Epithelial cell of proximal tubule (primary cell): ENCODE measurements around the gene PTDSS2. TPM values are rescaled to one million over a fixed set of nuclear protein-coding genes. Genes with fewer than 3 reads are reported as not detected.

ENCODE experiments used
- DNase-seq: peaks from one replicate; pipeline ENCODE4 v3.0.0-alpha.2; 2011; ENCODE audit warnings: low read depth
- H3K4me3 ChIP-seq: 2 replicates; pipeline ENCODE4 v1.5.1; 2011; ENCODE audit warnings: low read depth, mild to moderate bottlenecking, low read length
- total RNA-seq: library from RNA; depleted of rRNA; stranded (reverse); fragments of >200 nt; gene quantifications from 2 replicates; pipeline ENCODE4 v1.2.3, GENCODE V29; 2015
- TF ChIP-seq, protein P1 (sequence below): conservative IDR thresholded peaks from 2 replicates; pipeline ENCODE4 v1.5.1; 2012; ENCODE audit warnings: low read depth, mild to moderate bottlenecking, low read length

The PTDSS2 gene
- total RNA-seq, 1 donor from 2014 or later, result 53.4 TPM

DNA sequence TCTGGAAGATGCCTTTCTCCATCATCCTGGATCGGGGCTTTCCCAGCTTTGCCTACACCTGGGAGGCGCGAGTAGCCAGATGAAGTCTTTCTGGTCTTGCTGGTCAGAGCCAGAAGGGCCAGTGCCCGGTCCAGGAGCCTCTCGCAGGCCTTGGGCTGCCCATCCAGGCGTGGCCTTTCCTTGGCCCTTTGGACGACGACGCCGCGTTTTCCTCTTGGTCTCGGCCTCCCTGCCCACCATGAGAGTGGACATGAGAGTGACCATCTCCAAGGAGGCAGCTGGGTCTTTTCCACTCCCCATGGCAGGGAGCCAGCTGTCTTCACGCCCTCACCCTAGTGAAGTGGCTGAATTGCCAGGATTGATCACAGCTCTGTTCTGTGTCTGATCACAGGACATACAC is 3.5 kb downstream of the PTDSS2 start:
- no peak overlapping the region for H3K4me3 ChIP-seq
- TF ChIP-seq, protein P1, sequence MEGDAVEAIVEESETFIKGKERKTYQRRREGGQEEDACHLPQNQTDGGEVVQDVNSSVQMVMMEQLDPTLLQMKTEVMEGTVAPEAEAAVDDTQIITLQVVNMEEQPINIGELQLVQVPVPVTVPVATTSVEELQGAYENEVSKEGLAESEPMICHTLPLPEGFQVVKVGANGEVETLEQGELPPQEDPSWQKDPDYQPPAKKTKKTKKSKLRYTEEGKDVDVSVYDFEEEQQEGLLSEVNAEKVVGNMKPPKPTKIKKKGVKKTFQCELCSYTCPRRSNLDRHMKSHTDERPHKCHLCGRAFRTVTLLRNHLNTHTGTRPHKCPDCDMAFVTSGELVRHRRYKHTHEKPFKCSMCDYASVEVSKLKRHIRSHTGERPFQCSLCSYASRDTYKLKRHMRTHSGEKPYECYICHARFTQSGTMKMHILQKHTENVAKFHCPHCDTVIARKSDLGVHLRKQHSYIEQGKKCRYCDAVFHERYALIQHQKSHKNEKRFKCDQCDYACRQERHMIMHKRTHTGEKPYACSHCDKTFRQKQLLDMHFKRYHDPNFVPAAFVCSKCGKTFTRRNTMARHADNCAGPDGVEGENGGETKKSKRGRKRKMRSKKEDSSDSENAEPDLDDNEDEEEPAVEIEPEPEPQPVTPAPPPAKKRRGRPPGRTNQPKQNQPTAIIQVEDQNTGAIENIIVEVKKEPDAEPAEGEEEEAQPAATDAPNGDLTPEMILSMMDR, result no peak
- no peak for DNase-seq

DNA sequence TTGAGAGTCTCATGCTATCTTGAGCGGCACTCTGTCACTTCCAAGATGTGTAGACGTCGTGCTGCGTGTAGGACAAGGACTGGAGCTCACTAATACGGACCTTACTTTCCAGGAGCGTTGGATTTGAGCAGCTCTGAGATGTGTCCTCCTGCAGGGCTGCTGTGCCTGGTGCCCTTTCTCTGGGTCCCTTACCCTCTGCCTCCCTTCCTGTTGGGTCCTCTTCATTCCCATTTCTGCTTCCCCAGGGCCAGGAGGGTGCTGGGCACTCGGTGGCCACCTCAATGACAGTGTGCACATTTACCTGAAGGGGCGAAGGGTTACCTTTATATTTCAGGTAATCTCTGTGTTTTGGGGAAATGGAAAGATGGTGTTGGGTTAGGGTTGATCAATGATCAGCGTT is 4.0 kb downstream of the PTDSS2 start:
- DNase-seq, result no peak
- no peak overlapping the region for H3K4me3 ChIP-seq
- TF ChIP-seq, protein P1, result no peak

DNA sequence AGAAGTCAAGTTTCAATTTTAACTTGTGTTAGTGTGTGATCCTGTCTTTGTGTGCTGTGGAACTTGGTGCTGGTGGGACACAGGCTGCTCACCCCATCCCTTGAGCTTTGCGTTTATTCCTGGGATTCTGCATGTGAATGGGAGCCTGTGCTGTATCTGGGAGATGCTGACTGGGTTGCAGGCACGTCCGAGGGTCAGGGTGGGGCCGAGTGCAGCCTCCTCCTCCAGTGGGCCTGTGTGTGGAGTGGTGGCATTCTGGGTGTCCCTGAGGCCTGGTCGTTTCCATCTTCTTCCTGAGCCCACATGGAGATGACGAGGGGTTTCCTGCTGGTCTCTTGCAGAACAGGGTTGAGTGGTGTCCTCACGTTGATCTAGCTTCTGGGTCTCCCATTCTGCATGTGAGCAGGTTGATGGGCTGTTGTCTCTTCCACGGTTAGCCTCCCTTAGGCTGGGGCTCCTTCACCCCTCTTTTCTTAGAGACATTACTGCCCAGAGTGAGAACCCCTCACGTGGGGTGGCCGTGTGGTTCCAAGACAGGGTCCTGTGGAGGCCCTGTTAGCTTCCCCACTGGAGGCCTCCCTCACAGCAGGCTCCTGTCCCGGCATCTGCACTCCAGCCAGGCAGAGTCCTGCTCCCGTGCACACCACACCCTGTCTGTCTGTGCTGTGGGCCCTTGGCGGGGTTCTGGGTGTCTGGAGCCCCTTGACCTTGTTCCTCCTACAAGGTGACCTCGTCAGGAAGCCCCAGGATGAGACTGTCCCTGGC is 4.9 kb downstream of the PTDSS2 start:
- DNase-seq, result no peak
- TF ChIP-seq, protein P1, result no peak
- no peak overlapping the region for H3K4me3 ChIP-seq

DNA sequence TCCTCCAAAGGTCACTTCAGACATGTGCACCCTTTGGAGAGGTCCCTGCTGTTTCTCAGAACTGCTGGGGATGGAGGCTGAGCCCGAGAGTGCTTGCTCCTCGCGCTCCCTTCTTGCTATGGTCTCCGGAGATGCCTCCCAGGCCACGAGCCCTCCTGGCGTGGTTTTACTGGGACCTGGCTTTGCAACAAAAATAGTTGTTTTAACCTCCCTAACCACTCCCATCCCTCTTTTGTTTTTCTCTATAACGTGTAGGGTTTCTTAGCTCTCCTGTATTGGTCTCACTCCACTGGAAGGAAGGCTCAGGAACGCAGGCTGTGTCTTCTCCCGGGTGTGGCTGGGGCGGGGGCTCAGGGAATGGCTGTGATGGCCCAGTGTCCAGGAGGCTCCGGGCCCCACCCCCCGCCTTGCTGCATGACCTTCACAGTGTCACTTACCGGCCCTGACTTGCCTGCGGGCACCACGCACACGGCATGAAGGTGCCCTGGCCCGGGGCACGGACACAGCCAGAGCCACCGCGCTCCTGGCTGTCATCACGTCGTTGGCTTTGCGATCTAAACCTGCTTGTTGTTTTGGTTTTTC is 5.6 kb downstream of the PTDSS2 start:
- DNase-seq, result no peak
- TF ChIP-seq, protein P1, result no peak
- H3K4me3 ChIP-seq, result no peak overlapping the region

DNA sequence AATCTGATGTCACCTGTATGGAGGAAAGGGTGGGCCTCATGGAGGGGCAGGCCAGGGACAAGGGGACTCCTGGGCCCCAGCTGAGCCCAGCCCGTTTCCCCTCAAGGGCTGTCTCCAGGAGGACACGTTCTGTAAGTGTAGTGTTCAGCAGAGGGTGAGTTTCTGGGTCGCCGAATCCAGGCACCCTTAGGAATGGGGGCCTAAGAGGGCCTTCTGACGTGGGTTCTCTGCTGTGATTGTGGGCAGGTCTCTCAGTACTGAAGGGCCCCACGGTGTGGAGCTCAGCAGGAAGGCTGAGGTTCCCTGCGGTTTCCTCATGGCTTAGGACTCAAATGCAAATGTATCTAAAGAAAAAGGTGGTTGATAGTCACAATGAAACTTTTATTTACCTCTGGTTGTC is 6.5 kb downstream of the PTDSS2 start:
- TF ChIP-seq, protein P1, result no peak
- H3K4me3 ChIP-seq, result no peak overlapping the region
- no peak for DNase-seq

DNA sequence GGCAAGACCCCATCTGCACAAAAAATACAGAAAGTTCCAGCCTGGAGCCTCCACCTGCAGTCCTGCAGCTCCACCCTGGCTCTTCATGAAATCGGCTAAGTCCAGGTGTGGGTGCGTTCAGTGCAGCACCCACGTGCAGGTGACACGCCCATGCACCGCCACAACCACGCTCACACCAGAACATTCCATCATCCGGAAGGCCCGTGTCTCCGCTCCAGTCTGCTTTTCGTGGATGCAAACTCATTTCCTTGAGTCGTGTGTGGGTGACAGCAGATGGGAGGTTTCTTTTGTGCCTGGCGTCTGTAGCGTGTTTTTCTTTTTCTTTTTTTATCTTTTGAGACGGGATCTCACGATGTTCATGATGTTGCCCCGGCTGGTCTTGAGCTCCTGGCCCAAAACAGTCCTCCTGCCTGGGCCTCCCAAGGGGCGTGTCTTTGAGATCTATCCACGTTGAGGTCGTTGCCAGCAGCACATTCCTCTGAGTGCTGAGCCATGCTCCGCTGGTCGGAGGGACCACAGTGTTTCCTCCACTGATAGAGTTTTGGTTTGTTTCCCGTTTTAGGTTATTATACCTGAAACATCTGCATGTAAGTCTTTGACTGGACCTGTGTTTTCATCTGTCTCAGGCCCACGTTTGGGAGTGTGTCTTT is 7.2 kb downstream of the PTDSS2 start:
- no peak for DNase-seq

More for the DNA sequence above, 7.2 kb downstream of the PTDSS2 start:
- TF ChIP-seq, protein P1, result no peak
- H3K4me3 ChIP-seq, result no peak overlapping the region
